Astrocyte of the hippocampus (primary cell): ENCODE results near the gene ENOX2.
A peak's percentile ranks its signal among the peaks of the same experiment; 100 is the strongest.
"Not testable (repeated sequence)": the region's sequence is repeated elsewhere in the genome, so short reads cannot be mapped to it uniquely, and the experiment has no call there.

Source experiments
- DNase-seq: peaks from one replicate; pipeline ENCODE4 v3.0.0; 2011; ENCODE audit warnings: low read depth, low spot score

ENOX2 gene

DNA sequence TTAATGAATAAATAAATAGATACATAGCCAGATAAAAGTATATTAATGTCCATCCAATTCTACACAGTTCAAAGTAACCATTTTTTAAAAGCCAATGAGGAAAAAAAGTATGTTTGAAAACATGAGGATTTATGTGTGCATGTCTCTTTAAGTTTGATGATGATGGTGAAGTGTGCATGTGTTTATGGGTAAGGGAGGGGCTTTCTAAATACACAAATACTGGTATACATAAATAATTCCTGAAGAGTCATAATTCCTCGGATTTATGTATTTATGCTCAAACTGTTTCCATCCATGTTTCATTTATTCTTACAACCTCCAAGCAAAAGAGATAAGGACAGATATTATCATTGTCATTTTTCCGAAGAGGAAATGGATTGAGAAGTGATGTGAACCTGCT, 75.4 kb downstream of the ENOX2 start:
- no peak for DNase-seq

- DNase-seq: no peak
These were observed 76.8 kb downstream of the ENOX2 start for GRCh38 chrX:130826249-130826648.

GRCh38 chrX:130825525-130825924, 77.5 kb downstream of the ENOX2 start:
- DNase-seq: no peak

- DNase-seq: not testable (repeated sequence)
These were observed 83.6 kb downstream of the ENOX2 start for GRCh38 chrX:130819367-130819766.

GRCh38 chrX:130813932-130814331, 89.1 kb downstream of the ENOX2 start:
- not testable (repeated sequence) for DNase-seq

GRCh38 chrX:130810561-130810960, 92.4 kb downstream of the ENOX2 start:
- DNase-seq: no peak

DNA sequence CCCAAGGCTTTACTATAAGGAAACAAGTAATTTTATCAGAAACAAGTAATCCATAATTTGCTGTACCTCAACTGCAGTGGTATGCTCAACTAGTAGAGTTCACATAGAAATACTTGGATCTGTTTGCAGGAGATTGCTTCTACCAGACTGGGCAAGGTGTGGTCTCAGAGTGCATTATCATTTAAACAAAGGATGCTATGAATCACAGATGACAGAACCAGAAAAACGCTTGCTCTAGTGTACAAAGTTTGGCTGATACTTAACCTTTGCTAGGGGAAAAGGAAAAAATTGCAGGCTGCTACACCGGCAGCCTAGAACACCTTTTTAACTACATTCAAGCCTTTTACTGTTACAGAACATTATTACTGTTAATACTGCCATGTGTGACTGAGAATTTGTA, 97.1 kb downstream of the ENOX2 start:
- peak; percentile 12 for DNase-seq

- DNase-seq: no peak
These were observed 99.5 kb downstream of the ENOX2 start for GRCh38 chrX:130803537-130803936.

- DNase-seq: no peak
These were observed 101.1 kb downstream of the ENOX2 start for GRCh38 chrX:130801901-130802300.

GRCh38 chrX:130799393-130799792, 103.6 kb downstream of the ENOX2 start:
- peak; percentile 3 for DNase-seq

GRCh38 chrX:130793975-130794374, 109.0 kb downstream of the ENOX2 start:
- peak; percentile 20 for DNase-seq

GRCh38 chrX:130791870-130792269, 111.1 kb downstream of the ENOX2 start:
- DNase-seq: not testable (repeated sequence)

GRCh38 chrX:130789793-130790192, 113.2 kb downstream of the ENOX2 start:
- no peak for DNase-seq

DNA sequence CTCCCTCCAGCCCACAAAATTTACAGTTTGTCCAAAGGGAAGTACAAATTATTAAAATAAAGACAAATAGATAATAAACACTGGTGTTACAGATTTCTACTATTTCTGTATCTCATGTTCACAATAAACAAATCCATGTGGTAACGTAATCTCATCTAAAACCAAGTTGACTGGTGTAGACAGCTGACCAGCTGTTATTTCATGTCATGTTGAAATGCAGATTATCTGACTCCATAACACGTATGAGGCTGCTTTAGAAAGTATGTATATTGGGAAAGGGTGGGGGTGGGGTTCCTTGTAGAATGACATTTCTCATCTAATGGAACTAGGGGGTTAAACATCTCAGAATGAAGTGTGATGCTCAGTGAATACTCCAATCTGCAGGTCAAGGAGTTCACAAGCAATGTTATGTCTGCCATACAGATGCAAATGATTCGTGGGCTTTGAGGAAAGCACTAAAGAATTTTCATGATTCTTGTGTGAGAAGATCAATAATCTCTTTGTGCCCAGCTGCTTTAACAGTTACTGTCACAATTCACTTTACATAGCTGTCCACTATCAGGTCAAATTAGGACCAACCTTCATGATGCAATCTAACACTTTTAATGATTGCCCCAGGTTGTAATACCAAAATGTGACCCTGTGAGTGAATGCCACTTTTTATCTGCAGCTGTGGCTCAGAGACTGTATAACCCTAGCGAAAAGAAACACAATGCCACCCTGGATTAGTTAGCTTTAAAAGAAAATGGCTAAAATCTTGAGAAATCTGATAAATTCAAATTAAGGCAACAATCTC, 114.0 kb downstream of the ENOX2 start:
- DNase-seq: no peak

GRCh38 chrX:130786030-130786429, 117.0 kb downstream of the ENOX2 start:
- DNase-seq: no peak

DNA sequence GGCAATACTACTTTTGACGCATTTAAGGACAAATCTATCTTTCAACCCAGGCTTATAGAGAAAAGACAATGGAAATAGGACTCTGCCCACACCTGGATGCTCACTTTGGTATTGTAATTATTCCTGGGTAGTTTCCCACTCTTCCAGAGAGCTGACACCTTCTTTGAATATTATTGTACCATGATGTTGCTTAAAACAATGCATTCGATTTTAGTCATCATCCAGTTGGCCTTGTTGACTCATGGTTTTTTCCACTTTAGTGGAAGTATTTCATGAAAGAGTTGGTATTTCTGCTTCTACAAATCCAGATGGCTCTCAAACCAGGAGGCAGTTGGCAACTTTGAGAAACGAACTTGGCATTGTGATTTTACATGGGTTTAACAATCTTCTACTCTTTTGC, 124.2 kb downstream of the ENOX2 start:
- no peak for DNase-seq

GRCh38 chrX:130775849-130776248, 127.2 kb downstream of the ENOX2 start:
- no peak for DNase-seq

DNA sequence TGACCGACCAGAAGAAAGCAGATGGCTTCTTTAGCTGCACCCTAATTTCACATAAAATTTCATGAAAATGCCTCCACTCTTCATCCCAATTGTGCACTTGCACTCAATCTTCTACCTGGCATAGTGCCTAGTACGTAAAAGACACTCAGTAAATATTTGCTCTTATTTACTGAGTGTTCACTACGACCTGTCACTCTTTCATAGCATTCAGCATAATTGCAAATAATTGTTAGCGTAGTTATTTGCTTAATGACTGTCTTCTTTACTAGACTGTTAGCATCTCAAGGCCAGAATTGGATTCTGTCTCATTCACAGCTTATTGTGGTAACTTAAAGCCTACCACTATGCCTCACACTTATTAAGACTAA, 130.2 kb downstream of the ENOX2 start:
- no peak for DNase-seq

DNA sequence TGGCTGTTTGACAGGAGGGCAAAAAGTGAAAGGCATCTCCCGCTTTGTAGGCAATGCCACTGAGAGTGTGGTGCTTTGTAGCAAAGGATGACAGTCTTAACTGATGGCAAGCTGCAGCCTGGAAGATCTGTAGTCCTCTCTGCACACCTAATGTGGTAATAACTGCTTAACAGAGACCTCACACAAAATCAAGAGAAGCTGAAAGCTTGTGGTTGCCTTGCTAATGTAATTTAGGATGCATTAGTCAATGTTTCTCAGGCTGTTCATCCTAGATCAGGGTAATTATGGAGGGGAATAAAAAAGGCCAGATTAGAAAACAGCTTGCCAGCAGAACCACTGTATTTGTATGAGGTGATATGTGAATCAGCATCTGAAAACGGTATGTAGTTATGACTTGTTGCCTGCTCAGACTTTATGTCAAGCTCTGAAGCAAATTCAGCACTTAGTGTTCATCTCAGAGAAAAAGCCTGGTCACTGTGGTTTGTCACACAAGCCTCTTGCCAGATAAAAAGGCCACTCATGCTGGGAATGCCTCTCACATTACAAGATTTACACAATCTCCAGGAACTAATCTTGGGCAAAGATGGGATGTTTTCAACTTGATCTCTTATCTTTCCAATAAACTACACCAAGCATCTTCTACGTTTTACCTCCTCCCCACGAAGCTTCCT, 130.8 kb downstream of the ENOX2 start:
- peak; percentile 40 for DNase-seq

GRCh38 chrX:130771648-130772047, 131.4 kb downstream of the ENOX2 start:
- no peak for DNase-seq

- DNase-seq: no peak
These were observed 131.8 kb downstream of the ENOX2 start for GRCh38 chrX:130771230-130771629.

GRCh38 chrX:130770615-130771014, 132.4 kb downstream of the ENOX2 start:
- DNase-seq: peak; percentile 40

DNA sequence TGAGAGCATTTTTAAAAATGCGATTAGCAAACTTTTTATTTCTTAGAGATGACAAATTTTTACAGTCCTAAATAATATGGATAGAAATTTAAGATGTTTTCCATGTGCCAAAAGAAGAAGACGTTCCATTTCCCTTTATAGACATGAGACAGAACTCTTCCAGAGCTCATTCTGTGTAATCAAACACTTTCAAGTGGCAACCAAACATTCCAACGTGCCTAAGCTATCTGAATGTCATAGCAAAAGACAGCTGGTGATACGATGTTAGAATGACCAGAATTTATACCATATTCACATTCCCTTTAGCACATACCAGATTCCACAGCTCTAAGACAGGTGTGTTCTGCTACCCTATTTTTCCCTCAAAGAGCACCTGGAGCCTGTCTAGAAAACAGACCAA, 133.2 kb downstream of the ENOX2 start:
- no peak for DNase-seq
